CD4-positive, alpha-beta memory T cell (primary cell): ENCODE results near the gene IFFO2. TPM values are rescaled to one million over a fixed set of nuclear protein-coding genes. Genes with fewer than 3 reads are reported as not detected.

ENCODE experiments used
- CTCF ChIA-PET: fragments of 350-600 bp; sonication (Branson Sonifier 250); formaldehyde crosslinking; loops from one replicate; lab custom pipeline; 2021; ENCODE audit warnings: inconsistent platforms; ENCODE audit not compliant: partially characterized antibody; lab: Charles Lee
- POLR2A ChIA-PET: fragments of 350-600 bp; sonication (Branson Sonifier 250); formaldehyde crosslinking; loops from one replicate; lab custom pipeline; 2021; ENCODE audit not compliant: partially characterized antibody; lab: Charles Lee
- DNase-seq, 5 donors: peaks; one replicate each; pipeline versions ENCODE4 v3.0.0 to v3.0.0-alpha.2; 2020 to 2022; ENCODE audit warnings: mixed read lengths in 1 of 5
- H3K27ac ChIP-seq: one replicate; pipeline ENCODE4 v1.7.0; 2013; ENCODE audit warnings: low read depth, low read length
- H3K27me3 ChIP-seq: 2 replicates; pipeline ENCODE4 v1.7.0; 2013; ENCODE audit warnings: mild to moderate bottlenecking, low read length, moderate library complexity; ENCODE audit not compliant: insufficient read depth
- H3K36me3 ChIP-seq: 2 replicates; pipeline ENCODE4 v1.7.0; 2013; ENCODE audit warnings: mild to moderate bottlenecking, low read length, moderate library complexity; ENCODE audit not compliant: insufficient read depth
- H3K4me1 ChIP-seq: 2 replicates; pipeline ENCODE4 v1.7.0; 2013; ENCODE audit warnings: mild to moderate bottlenecking, low read length, moderate library complexity; ENCODE audit not compliant: insufficient read depth
- H3K4me3 ChIP-seq, 2 donors: one replicate each; pipeline ENCODE4 v1.7.0; 2013; ENCODE audit warnings: low read length in 2 of 2, mild to moderate bottlenecking in 1 of 2
- H3K9me3 ChIP-seq, 2 donors: one replicate each; pipeline ENCODE4 v1.7.0; 2013; ENCODE audit warnings: low read length in 2 of 2, control low read depth in 1 of 2; ENCODE audit not compliant: control insufficient read depth in 1 of 2
- H3K27ac Mint-ChIP-seq, 7 donors: one replicate each; pipeline ENCODE4 v1.8.0; 2020 to 2021; ENCODE audit warnings: mixed read lengths in 7 of 7, mild to moderate bottlenecking in 6 of 7, inconsistent platforms in 3 of 7, moderate library complexity in 3 of 7
- H3K27me3 Mint-ChIP-seq, 2 donors: one replicate each; pipeline ENCODE4 v1.8.0; 2020 to 2021; ENCODE audit warnings: mixed read lengths in 2 of 2
- H3K36me3 Mint-ChIP-seq, 2 donors: one replicate each; pipeline ENCODE4 v1.8.0; 2020 to 2021; ENCODE audit warnings: mixed read lengths in 2 of 2, inconsistent platforms in 1 of 2, mild to moderate bottlenecking in 1 of 2
- H3K4me1 Mint-ChIP-seq, 4 donors: one replicate each; pipeline ENCODE4 v1.8.0; 2020 to 2021; ENCODE audit warnings: mixed read lengths in 4 of 4, mild to moderate bottlenecking in 1 of 4
- H3K4me3 Mint-ChIP-seq, 8 donors: one replicate each; pipeline ENCODE4 v1.8.0; 2020 to 2021; ENCODE audit warnings: mixed read lengths in 8 of 8, mild to moderate bottlenecking in 7 of 8, moderate library complexity in 6 of 8, inconsistent platforms in 3 of 8
- H3K9me3 Mint-ChIP-seq, 8 donors: one replicate each; pipeline ENCODE4 v1.8.0; 2020 to 2021; ENCODE audit warnings: mixed read lengths in 8 of 8, mild to moderate bottlenecking in 5 of 8, inconsistent platforms in 3 of 8, moderate library complexity in 1 of 8
- intact Hi-C: fragments of 100-400 bp; cut with micrococcal nuclease; formaldehyde crosslinking; loops from one replicate; pipeline ENCODE4 v1.15.1; 2023
- polyA plus RNA-seq, 2 donors: library from polyadenylated mRNA; unstranded; fragments of 300-500 nt; fragmentation: Illumina TruSeq; gene quantifications; one replicate each; pipeline ENCODE4 v1.2.3, GENCODE V29; 2021
- total RNA-seq, 2 experiments: library from RNA; stranded (reverse); gene quantifications; one replicate each; pipeline ENCODE4 v1.2.3, GENCODE V29; 2021

IFFO2 gene
- total and polyA plus RNA-seq, 4 experiments from 2014 or later = 1.3 to 41.3 (median 22.1) TPM

DNA sequence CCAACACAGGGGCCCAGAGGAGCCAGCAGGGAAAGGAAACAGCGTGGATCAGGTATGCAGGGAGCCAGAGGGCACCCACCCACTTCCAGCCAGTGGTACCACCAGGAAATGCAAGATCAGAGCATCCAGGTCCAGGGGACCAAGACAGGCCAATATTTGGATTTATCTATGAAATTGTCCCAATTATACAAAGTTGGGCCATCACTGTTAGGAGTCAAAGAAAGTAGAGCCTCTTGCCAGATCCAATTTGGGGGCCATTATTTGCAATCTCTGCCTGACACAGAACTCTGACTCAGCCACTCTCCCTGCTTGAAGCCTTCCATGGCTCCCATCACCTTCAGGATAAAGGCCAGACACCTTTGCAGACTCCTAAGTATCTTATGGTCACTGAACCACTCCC lies 75.9 kb downstream of the IFFO2 start:
- Mint-ChIP-seq H3K27ac (peak overlapping the region in 2 of 7 donors; percentile 42), H3K27me3 (no peaks in the 10 kb centered on the region), H3K4me1 (peaks cover 0 to 5% (median 0%) of the 10 kb centered on the region in 4 donors), H3K4me3 (no peak overlapping the region), H3K36me3 (no peaks in the 10 kb centered on the region), H3K9me3 (no peaks in the 10 kb centered on the region)
- no peak for DNase-seq
- no peak overlapping the region for H3K27ac ChIP-seq
- H3K4me3 ChIP-seq = no peak overlapping the region
- H3K4me1 ChIP-seq = no peaks in the 10 kb centered on the region
- intact Hi-C loops = no loop called here
- ChIA-PET CTCF (interaction anchor here (1.1 kb wide), 1 partner anchor 216 kb away, joined by 3 read pairs; no protein-coding TSS in a partner anchor), POLR2A (no interaction called here)
- no peaks in the 10 kb centered on the region for H3K36me3 ChIP-seq
- H3K9me3 ChIP-seq = no peaks in the 10 kb centered on the region
- H3K27me3 ChIP-seq = no peaks in the 10 kb centered on the region

DNA sequence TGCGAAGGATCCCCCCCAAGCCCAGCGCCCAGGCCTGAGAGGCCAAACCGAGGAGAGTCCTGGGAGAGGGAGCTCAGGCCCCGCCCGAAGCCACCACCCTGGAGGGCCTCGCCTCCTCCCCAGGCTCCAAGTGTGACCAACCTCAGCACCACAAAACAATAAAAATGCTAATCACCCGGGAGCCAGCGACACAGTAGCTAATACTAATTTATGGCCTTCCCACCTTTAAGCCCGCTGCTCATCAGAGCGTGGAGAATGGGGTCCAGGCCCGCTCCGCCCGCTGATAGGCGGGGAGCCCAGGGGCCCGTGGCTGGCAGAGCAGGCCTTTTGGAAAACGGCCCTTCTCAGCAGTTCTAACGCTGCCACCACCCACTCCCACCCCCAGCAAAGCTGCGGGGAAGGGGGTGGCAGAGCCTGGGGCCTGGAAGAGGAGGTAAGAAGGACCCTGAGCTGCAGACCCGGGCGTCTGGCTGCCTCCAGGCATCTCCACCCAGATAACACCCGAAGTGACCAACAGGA lies 76.6 kb downstream of the IFFO2 start:
- Mint-ChIP-seq H3K9me3 (no peaks in the 10 kb centered on the region), H3K36me3 (no peaks in the 10 kb centered on the region), H3K27ac (no peak overlapping the region), H3K4me3 (no peak overlapping the region), H3K27me3 (no peaks in the 10 kb centered on the region), H3K4me1 (peaks cover 0 to 4% (median 0%) of the 10 kb centered on the region in 4 donors)
- Histone ChIP-seq H3K27me3 (no peaks in the 10 kb centered on the region), H3K9me3 (no peaks in the 10 kb centered on the region), H3K4me3 (no peak overlapping the region), H3K4me1 (no peaks in the 10 kb centered on the region), H3K36me3 (no peaks in the 10 kb centered on the region), H3K27ac (no peak overlapping the region)
- CTCF ChIA-PET = no interaction called here
- intact Hi-C loops = no loop called here
- POLR2A ChIA-PET = no interaction called here
- DNase-seq = no peak

GRCh38 chr1:18879215-18879790 lies 77.2 kb downstream of the IFFO2 start:
- H3K27ac Mint-ChIP-seq = no peak overlapping the region
- no peaks in the 10 kb centered on the region for H3K36me3 ChIP-seq
- no peak for DNase-seq
- H3K27ac ChIP-seq = no peak overlapping the region
- H3K9me3 Mint-ChIP-seq = no peaks in the 10 kb centered on the region
- no peaks in the 10 kb centered on the region for H3K4me1 Mint-ChIP-seq
- intact Hi-C loops = no loop called here
- H3K9me3 ChIP-seq = no peaks in the 10 kb centered on the region
- H3K4me1 ChIP-seq = no peaks in the 10 kb centered on the region
- H3K36me3 Mint-ChIP-seq = no peaks in the 10 kb centered on the region
- no peaks in the 10 kb centered on the region for H3K27me3 ChIP-seq
- CTCF ChIA-PET = no interaction called here
- H3K4me3 ChIP-seq = no peak overlapping the region
- POLR2A ChIA-PET = no interaction called here
- no peak overlapping the region for H3K4me3 Mint-ChIP-seq
- H3K27me3 Mint-ChIP-seq = no peaks in the 10 kb centered on the region

DNA sequence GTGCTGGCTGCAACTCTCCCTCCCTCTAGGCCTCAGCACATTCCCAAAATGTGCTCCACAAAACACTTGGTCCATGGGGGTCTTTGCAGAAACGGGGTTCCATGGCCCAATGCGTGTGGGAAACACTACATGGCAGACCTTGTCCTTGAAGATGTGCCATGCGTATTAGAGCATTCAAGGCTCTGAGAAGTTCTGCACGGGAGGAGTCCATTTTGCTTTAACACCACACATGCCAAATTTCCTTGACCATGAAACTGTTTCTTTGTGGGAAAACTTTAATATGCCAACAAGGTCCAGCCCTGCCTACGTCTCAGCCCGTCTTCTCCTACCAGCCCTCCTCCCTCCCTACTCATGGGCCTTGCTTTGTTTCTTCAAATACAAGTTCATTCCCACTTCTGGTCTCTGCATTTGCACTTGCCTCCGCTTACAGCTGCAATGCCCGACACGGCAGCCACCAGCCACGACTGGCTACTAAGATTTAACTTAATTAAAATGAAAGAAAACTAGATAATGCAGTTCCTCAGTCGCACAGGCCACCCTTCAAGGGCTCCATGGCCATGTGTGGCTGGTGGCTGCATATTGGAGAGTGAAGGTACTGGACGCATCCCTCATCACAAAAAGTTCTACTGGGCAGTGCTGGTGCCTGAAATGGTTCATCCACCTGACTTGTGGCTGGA lies 77.8 kb downstream of the IFFO2 start:
- Mint-ChIP-seq H3K36me3 (no peaks in the 10 kb centered on the region), H3K27me3 (no peaks in the 10 kb centered on the region), H3K27ac (no peak overlapping the region), H3K4me1 (no peaks in the 10 kb centered on the region), H3K4me3 (no peak overlapping the region), H3K9me3 (no peaks in the 10 kb centered on the region)
- ChIA-PET POLR2A (no interaction called here), CTCF (no interaction called here)
- no peaks in the 10 kb centered on the region for H3K9me3 ChIP-seq
- H3K4me3 ChIP-seq = no peak overlapping the region
- no peaks in the 10 kb centered on the region for H3K36me3 ChIP-seq
- no peak overlapping the region for H3K27ac ChIP-seq
- no peaks in the 10 kb centered on the region for H3K27me3 ChIP-seq
- no peak for DNase-seq
- no peaks in the 10 kb centered on the region for H3K4me1 ChIP-seq
- intact Hi-C loops = no loop called here

DNA sequence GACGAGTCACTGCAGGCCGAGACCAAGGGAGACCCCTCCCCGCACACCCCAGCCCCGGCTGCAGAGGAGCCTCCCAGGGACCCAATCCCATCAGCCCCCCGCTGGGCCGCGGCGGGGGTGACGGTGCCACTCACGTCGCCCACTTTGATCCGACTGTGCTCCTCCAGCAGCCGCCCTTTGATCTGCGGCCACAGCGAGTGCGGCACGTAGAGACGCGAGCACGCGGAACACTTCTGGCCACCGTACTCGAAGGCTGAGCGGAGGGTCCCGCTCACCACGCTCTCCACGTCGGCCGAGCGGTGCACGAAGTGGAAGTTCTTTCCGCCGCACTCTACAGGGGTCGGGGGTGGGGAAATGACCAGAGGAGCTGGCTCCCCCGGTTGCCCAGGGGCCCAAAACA lies 79.2 kb downstream of the IFFO2 start:
- intact Hi-C loops = no loop called here
- H3K27ac ChIP-seq = no peak overlapping the region
- Mint-ChIP-seq H3K4me1 (no peaks in the 10 kb centered on the region), H3K4me3 (no peak overlapping the region), H3K9me3 (no peaks in the 10 kb centered on the region), H3K27me3 (no peaks in the 10 kb centered on the region), H3K36me3 (no peaks in the 10 kb centered on the region), H3K27ac (no peak overlapping the region)
- no peaks in the 10 kb centered on the region for H3K36me3 ChIP-seq
- POLR2A ChIA-PET = no interaction called here
- H3K4me1 ChIP-seq = no peaks in the 10 kb centered on the region
- no peaks in the 10 kb centered on the region for H3K9me3 ChIP-seq
- no peak overlapping the region for H3K4me3 ChIP-seq
- CTCF ChIA-PET = no interaction called here
- no peak for DNase-seq
- H3K27me3 ChIP-seq = no peaks in the 10 kb centered on the region

DNA sequence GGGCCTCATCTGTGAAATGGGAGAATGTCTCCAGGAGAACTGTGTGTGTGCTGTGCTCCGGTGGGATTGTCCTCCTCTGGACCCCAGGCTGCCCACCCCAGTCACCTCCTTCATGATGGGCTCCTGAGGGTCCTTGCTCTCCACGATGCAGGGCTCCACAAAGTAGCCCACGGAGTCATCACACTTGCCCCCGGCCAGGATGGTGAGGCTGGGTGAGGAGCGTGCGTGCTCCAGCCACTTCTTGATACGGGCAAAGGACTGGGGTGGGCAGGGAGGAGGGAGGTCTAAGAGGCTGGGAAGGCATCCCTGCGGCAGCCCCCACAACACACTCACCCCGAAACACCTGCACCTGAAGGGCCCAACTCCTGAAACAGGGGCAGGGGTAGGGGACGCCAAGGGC lies 80.3 kb downstream of the IFFO2 start:
- H3K27ac Mint-ChIP-seq = no peak overlapping the region
- no peaks in the 10 kb centered on the region for H3K36me3 Mint-ChIP-seq
- no peaks in the 10 kb centered on the region for H3K27me3 Mint-ChIP-seq
- H3K36me3 ChIP-seq = no peaks in the 10 kb centered on the region
- no peaks in the 10 kb centered on the region for H3K4me1 Mint-ChIP-seq
- no peaks in the 10 kb centered on the region for H3K9me3 Mint-ChIP-seq
- intact Hi-C loops = no loop called here
- no peak overlapping the region for H3K4me3 Mint-ChIP-seq
- no peak overlapping the region for H3K27ac ChIP-seq
- no peaks in the 10 kb centered on the region for H3K9me3 ChIP-seq
- CTCF ChIA-PET = interaction anchor here (0.9 to 3.1 kb wide), 4 partner anchors 8 to 283 kb away, joined by 3 to 19 read pairs (median 10); no protein-coding TSS in a partner anchor
- no peaks in the 10 kb centered on the region for H3K4me1 ChIP-seq
- H3K4me3 ChIP-seq = no peak overlapping the region
- POLR2A ChIA-PET = no interaction called here
- no peak for DNase-seq
- no peaks in the 10 kb centered on the region for H3K27me3 ChIP-seq

DNA sequence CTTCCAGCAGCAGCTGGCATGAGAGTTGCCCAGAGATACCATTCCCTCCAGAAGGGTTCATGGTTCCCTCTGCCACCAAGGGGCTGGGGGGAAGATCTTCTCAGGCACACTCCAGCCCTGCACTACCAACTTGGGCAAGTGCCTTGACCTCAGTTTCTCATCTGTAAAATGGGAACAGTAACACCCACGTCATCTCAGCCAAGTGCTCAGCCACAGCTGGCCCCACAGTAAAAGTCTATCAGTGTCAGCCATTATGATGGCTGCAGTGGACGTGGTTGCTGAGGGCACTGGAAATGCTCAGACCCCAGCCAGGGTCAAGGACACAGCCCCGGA lies 80.7 kb downstream of the IFFO2 start:
- H3K36me3 ChIP-seq = no peaks in the 10 kb centered on the region
- DNase-seq = no peak
- Mint-ChIP-seq H3K27ac (no peak overlapping the region), H3K4me1 (no peaks in the 10 kb centered on the region), H3K4me3 (no peak overlapping the region), H3K9me3 (no peaks in the 10 kb centered on the region), H3K27me3 (no peaks in the 10 kb centered on the region), H3K36me3 (no peaks in the 10 kb centered on the region)
- H3K4me1 ChIP-seq = no peaks in the 10 kb centered on the region
- ChIA-PET POLR2A (no interaction called here), CTCF (interaction anchor here (0.6 to 3.1 kb wide), 9 partner anchors 8 to 282 kb away, joined by 3 to 19 read pairs (median 4); no protein-coding TSS in a partner anchor)
- no peaks in the 10 kb centered on the region for H3K27me3 ChIP-seq
- no peak overlapping the region for H3K4me3 ChIP-seq
- intact Hi-C loops = no loop called here
- no peaks in the 10 kb centered on the region for H3K9me3 ChIP-seq
- no peak overlapping the region for H3K27ac ChIP-seq
